Trophoblast cell (in vitro differentiated cells and primary cell): Measurements from ENCODE around the gene PEX11B.
A peak's percentile ranks its signal among the peaks of the same experiment; 100 is the strongest.

ENCODE experiments used
- DNase-seq, 2 donors: peaks; one replicate each; pipeline ENCODE4 v3.0.0-alpha.2; 2016
- H2AFZ ChIP-seq: 2 replicates; pipeline ENCODE4 v1.6.1; 2013; ENCODE audit warnings: low read length, moderate library complexity, mild to moderate bottlenecking; ENCODE audit not compliant: insufficient read depth, poor library complexity
- H2AK5ac ChIP-seq: 2 replicates; pipeline ENCODE4 v1.6.1; 2013; ENCODE audit warnings: mild to moderate bottlenecking, low read length
- H2BK120ac ChIP-seq: 2 replicates; pipeline ENCODE4 v1.6.1; 2013; ENCODE audit warnings: low read length, mild to moderate bottlenecking, moderate library complexity; ENCODE audit not compliant: insufficient read depth, poor library complexity
- H2BK12ac ChIP-seq: 2 replicates; pipeline ENCODE4 v1.6.1; 2013; ENCODE audit warnings: mild to moderate bottlenecking, low read length, moderate library complexity
- H2BK5ac ChIP-seq: 2 replicates; pipeline ENCODE4 v1.6.1; 2013; ENCODE audit warnings: low read length, low read depth, moderate library complexity, mild to moderate bottlenecking; ENCODE audit not compliant: poor library complexity
- H3K14ac ChIP-seq: 2 replicates; pipeline ENCODE4 v1.6.1; 2013; ENCODE audit warnings: mild to moderate bottlenecking, low read length
- H3K18ac ChIP-seq: 2 replicates; pipeline ENCODE4 v1.6.1; 2013; ENCODE audit warnings: mild to moderate bottlenecking, low read length
- H3K23ac ChIP-seq: 2 replicates; pipeline ENCODE4 v1.6.1; 2013; ENCODE audit warnings: low read length
- H3K27ac ChIP-seq: 2 replicates; pipeline ENCODE4 v1.5.1; 2013; ENCODE audit warnings: low read depth, mild to moderate bottlenecking, inconsistent platforms, low read length, moderate library complexity
- H3K27me3 ChIP-seq: 2 replicates; pipeline ENCODE4 v1.6.1; 2013; ENCODE audit warnings: inconsistent platforms, mild to moderate bottlenecking, low read length, moderate library complexity; ENCODE audit not compliant: insufficient read depth
- H3K36me3 ChIP-seq, 2 experiments: 1 replicate in 1 of 2; 2 replicates in 1 of 2; pipeline ENCODE4 v1.6.1; 2013; ENCODE audit warnings: low read length in 2 of 2, mild to moderate bottlenecking in 2 of 2, moderate library complexity in 1 of 2; ENCODE audit not compliant: insufficient read depth in 2 of 2, control insufficient read depth in 1 of 2
- H3K4ac ChIP-seq: 2 replicates; pipeline ENCODE4 v1.6.1; 2013; ENCODE audit warnings: low read depth, mild to moderate bottlenecking, low read length, moderate library complexity
- H3K4me1 ChIP-seq, 2 experiments: 1 replicate in 1 of 2; 2 replicates in 1 of 2; pipeline ENCODE4 v1.6.1; 2013; ENCODE audit warnings: low read length in 2 of 2, mild to moderate bottlenecking in 2 of 2, moderate library complexity in 1 of 2; ENCODE audit not compliant: insufficient read depth in 2 of 2, control insufficient read depth in 1 of 2
- H3K4me2 ChIP-seq: 2 replicates; pipeline ENCODE4 v1.6.1; 2013; ENCODE audit warnings: inconsistent platforms, mild to moderate bottlenecking, low read length, moderate library complexity
- H3K4me3 ChIP-seq: 2 replicates; pipeline ENCODE4 v1.5.1; 2013; ENCODE audit warnings: mild to moderate bottlenecking, low read depth, low read length, inconsistent platforms
- H3K79me1 ChIP-seq: one replicate; pipeline ENCODE4 v1.6.1; 2013; ENCODE audit warnings: low read length
- H3K79me2 ChIP-seq: 2 replicates; pipeline ENCODE4 v1.6.1; 2013; ENCODE audit warnings: low read length, mild to moderate bottlenecking; ENCODE audit not compliant: control insufficient read depth, insufficient read depth, poor library complexity
- H3K9ac ChIP-seq: 2 replicates; pipeline ENCODE4 v1.6.1; 2013; ENCODE audit warnings: mild to moderate bottlenecking, low read length
- H3K9me3 ChIP-seq: 2 replicates; pipeline ENCODE4 v1.6.1; 2013; ENCODE audit warnings: low read depth, mild to moderate bottlenecking, control low read depth, inconsistent platforms, low read length; ENCODE audit not compliant: insufficient read depth
- H4K12ac ChIP-seq: 2 replicates; pipeline ENCODE4 v1.6.1; 2013; ENCODE audit warnings: low read depth, mild to moderate bottlenecking, low read length, moderate library complexity
- H4K8ac ChIP-seq: 2 replicates; pipeline ENCODE4 v1.6.1; 2013; ENCODE audit warnings: low read depth, mild to moderate bottlenecking, low read length, moderate library complexity
- H4K91ac ChIP-seq: one replicate; pipeline ENCODE4 v1.6.1; 2013; ENCODE audit warnings: low read depth, mild to moderate bottlenecking, low read length, moderate library complexity
- WGBS: extraction: QIAGEN DNeasy Blood & Tissue Kit; methylation state at CpG from one replicate; pipeline ENCODE4 v1.1.7; 2013; ENCODE audit warnings: missing lambda C conversion rate; ENCODE audit not compliant: insufficient read length, insufficient coverage; ENCODE audit errors: extremely low coverage; 5-methylcytosine and 5-hydroxymethylcytosine counted together

Gene PEX11B

GRCh38 chr1:145957443-145958319, 39.2 kb upstream of the PEX11B start, which contains the start of gene LIX1L:
TSS of gene LIX1L (minus strand) at chr1:145958017. CDS start at chr1:145957927, 90 bp downstream.
- H3K27me3 ChIP-seq, result peaks cover 42% of the 10 kb centered on the region
- H4K12ac ChIP-seq, result no peak within 1 kb of the TSS
- no peak within 1 kb of the TSS for H3K14ac ChIP-seq
- no peak within 1 kb of the TSS for H2BK5ac ChIP-seq
- H2AK5ac ChIP-seq, result no peak within 1 kb of the TSS
- DNase-seq, result peak; percentile 95
- peak within 1 kb of the TSS; percentile 68 for H3K4me2 ChIP-seq
- H3K79me2 ChIP-seq, result no peaks in the 10 kb centered on the region
- H3K4ac ChIP-seq, result no peak within 1 kb of the TSS
- H4K91ac ChIP-seq, result no peak within 1 kb of the TSS
- no peak within 1 kb of the TSS for H3K27ac ChIP-seq
- H2BK120ac ChIP-seq, result no peak within 1 kb of the TSS
- H3K4me3 ChIP-seq, result peak within 1 kb of the TSS; percentile 74
- peak within 1 kb of the TSS; percentile 31 for H4K8ac ChIP-seq
- peaks cover 16 to 22% of the 10 kb centered on the region in 2 experiments for H3K4me1 ChIP-seq
- no peaks in the 10 kb centered on the region for H3K79me1 ChIP-seq
- WGBS, result no CpG with 5 or more reads among the region's 60 CpGs
- peak within 1 kb of the TSS; percentile 47 for H2AFZ ChIP-seq
- no peak within 1 kb of the TSS for H3K18ac ChIP-seq
- H3K9ac ChIP-seq, result no peak within 1 kb of the TSS
- H3K23ac ChIP-seq, result no peak within 1 kb of the TSS
- H3K9me3 ChIP-seq, result peaks cover 2% of the 10 kb centered on the region
- no peak within 1 kb of the TSS for H2BK12ac ChIP-seq
- H3K36me3 ChIP-seq, result no peaks in the 10 kb centered on the region

GRCh38 chr1:145956781-145957442, 38.4 kb upstream of the PEX11B start:
- H3K79me1 ChIP-seq, result no peaks in the 10 kb centered on the region

GRCh38 chr1:145956361-145956760, 37.8 kb upstream of the PEX11B start:
- Histone ChIP-seq H2BK12ac (no peak overlapping the region), H3K18ac (no peak overlapping the region), H2AK5ac (no peak overlapping the region), H3K4ac (no peak overlapping the region), H4K91ac (no peak overlapping the region), H3K23ac (no peak overlapping the region), H3K79me1 (no peaks in the 10 kb centered on the region), H3K4me2 (no peak overlapping the region), H3K27ac (no peak overlapping the region), H2BK120ac (no peak overlapping the region), H3K36me3 (no peaks in the 10 kb centered on the region), H3K14ac (no peak overlapping the region), H3K4me3 (no peak overlapping the region), H3K27me3 (peaks cover 30% of the 10 kb centered on the region), H3K79me2 (no peaks in the 10 kb centered on the region), H4K8ac (no peak overlapping the region), H3K9ac (no peak overlapping the region), H4K12ac (no peak overlapping the region), H2BK5ac (no peak overlapping the region), H3K9me3 (peaks cover 2% of the 10 kb centered on the region), H2AFZ (no peak overlapping the region), H3K4me1 (peaks cover 7 to 12% of the 10 kb centered on the region in 2 experiments)
- no peak for DNase-seq

More at GRCh38 chr1:145956781-145957442, 38.4 kb upstream of the PEX11B start:
- Histone ChIP-seq H2AFZ (no peak overlapping the region), H2AK5ac (no peak overlapping the region), H3K79me2 (no peaks in the 10 kb centered on the region), H3K18ac (no peak overlapping the region), H2BK5ac (no peak overlapping the region), H3K4me2 (peak overlapping the region; percentile 68), H4K12ac (no peak overlapping the region), H4K8ac (no peak overlapping the region), H3K9me3 (peaks cover 2% of the 10 kb centered on the region), H3K4ac (no peak overlapping the region), H3K36me3 (no peaks in the 10 kb centered on the region), H4K91ac (no peak overlapping the region), H3K4me1 (peaks cover 12 to 17% of the 10 kb centered on the region in 2 experiments), H3K4me3 (no peak overlapping the region), H3K27me3 (peaks cover 36% of the 10 kb centered on the region), H2BK12ac (no peak overlapping the region), H3K27ac (no peak overlapping the region), H2BK120ac (no peak overlapping the region), H3K14ac (no peak overlapping the region), H3K9ac (no peak overlapping the region), H3K23ac (no peak overlapping the region)
- no CpG with 5 or more reads among the region's 3 CpGs for WGBS
- DNase-seq, result no peak

- WGBS, result no CpG with 5 or more reads among the region's 2 CpGs
- Histone ChIP-seq H2AFZ (no peak overlapping the region), H2BK12ac (no peak overlapping the region)
Observed at GRCh38 chr1:145955436-145955835, 36.9 kb upstream of the PEX11B start.

More at GRCh38 chr1:145955436-145955835, 36.9 kb upstream of the PEX11B start:
- H3K9me3 ChIP-seq, result peaks cover 2% of the 10 kb centered on the region
- no peak overlapping the region for H3K23ac ChIP-seq
- H3K14ac ChIP-seq, result no peak overlapping the region
- no peak overlapping the region for H3K4ac ChIP-seq
- no peak overlapping the region for H3K9ac ChIP-seq
- H3K27me3 ChIP-seq, result peaks cover 21% of the 10 kb centered on the region
- H3K79me1 ChIP-seq, result no peaks in the 10 kb centered on the region
- H3K4me3 ChIP-seq, result no peak overlapping the region
- no peak overlapping the region for H3K18ac ChIP-seq
- no peaks in the 10 kb centered on the region for H3K36me3 ChIP-seq
- no peak overlapping the region for H2BK120ac ChIP-seq
- no peak overlapping the region for H3K27ac ChIP-seq
- no peak overlapping the region for H3K4me2 ChIP-seq
- H4K8ac ChIP-seq, result no peak overlapping the region
- no peak for DNase-seq
- no peak overlapping the region for H2AK5ac ChIP-seq
- H3K4me1 ChIP-seq, result peaks cover 2 to 5% of the 10 kb centered on the region in 2 experiments
- H3K79me2 ChIP-seq, result no peaks in the 10 kb centered on the region
- H4K12ac ChIP-seq, result no peak overlapping the region
- no peak overlapping the region for H4K91ac ChIP-seq
- no peak overlapping the region for H2BK5ac ChIP-seq
